NCI-H510A treated with DMSO at 0.1 percent for 48 hours (cell line): ENCODE results near the gene ARL17B.
"Not testable (repeated sequence)": the region's sequence is repeated elsewhere in the genome, so short reads cannot be mapped to it uniquely, and the experiment has no call there.

Experiments
- DNase-seq: peaks from one replicate; lab custom pipeline; 2025; lab: John Stamatoyannopoulos, UW

Gene ARL17B

DNA sequence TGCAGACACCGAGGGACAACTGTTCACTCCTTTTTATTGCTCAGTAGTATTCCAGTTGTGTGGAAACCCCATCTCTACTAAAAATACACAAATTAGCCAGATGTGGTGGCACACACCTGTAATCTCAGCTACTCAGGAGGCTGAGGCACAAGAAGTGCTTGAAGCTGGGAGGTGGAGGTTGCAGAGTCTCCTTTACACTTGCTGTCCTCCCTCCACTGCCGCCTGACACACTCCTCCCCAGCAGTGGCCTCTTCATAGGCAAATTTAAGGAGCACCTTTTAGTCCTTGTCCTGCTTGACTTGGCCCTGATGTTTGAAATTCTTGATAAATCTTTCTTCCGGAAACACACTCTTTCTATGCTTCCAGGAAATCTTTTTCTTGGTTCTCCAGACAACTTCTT lies 112.4 kb downstream of the ARL17B start:
- DNase-seq, result not testable (repeated sequence)

DNA sequence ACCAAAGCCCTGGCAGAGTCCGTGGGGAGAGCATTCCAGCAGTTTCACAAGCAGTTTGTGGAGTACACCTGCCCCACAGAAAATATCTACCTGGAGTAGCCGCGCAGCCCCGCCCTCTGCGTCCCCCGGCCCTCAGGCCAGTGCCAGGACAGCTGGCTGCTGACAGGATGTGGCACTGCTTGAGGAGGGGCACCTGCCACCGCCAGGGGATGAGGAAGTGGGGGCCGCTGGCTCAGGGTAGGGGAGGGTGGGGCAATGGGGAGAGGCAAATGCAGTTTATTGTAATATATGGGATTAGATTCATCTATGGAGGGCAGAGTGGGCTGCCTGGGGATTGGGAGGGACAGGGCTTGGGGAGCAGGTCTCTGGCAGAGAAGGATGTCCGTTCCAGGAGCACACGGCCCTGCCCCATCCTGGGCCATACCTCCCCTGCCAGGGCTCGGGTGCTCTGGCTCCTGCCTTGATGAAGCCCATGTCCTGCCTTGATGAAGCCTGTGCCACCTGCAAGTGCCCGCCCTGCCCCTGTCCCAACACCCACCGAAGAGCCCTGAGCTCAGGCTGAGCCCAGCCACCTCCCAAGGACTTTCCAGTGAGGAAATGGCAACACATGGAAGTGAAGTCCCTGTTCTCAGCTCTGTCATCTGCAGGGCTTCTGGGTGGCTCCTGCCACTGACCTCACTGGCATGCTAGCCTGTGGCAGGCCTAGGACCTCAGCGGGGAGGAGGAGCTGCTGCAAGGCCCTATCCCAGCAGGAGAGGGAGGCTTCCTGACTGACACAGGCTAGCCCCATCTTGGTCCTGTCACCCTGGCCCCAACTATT lies 116.4 kb downstream of the ARL17B start:
- not testable (repeated sequence) for DNase-seq

DNA sequence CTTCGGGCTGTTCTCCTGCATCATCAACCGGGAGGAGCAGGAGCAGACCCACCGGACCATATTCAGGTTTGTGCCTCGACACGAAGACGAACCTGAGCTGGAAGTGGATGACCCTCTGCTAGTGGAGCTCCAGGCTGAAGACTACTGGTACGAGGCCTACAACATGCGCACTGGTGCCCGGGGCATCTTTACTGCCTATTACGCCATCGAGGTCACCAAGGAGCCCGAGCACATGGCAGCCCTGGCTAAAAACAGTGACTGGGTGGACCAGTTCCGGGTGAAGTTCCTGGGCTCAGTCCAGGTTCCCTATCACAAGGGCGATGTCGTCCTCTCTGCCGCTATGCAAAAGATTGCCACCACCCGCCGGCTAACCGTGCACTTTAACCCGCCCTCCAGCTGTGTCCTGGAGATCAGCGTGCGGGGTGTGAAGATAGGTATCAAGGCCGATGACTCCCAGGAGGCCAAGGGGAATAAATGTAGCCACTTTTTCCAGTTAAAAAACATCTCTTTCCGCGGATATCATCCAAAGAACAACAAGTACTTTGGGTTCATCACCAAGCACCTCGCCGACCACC lies 117.1 kb downstream of the ARL17B start:
- DNase-seq, result not testable (repeated sequence)

DNA sequence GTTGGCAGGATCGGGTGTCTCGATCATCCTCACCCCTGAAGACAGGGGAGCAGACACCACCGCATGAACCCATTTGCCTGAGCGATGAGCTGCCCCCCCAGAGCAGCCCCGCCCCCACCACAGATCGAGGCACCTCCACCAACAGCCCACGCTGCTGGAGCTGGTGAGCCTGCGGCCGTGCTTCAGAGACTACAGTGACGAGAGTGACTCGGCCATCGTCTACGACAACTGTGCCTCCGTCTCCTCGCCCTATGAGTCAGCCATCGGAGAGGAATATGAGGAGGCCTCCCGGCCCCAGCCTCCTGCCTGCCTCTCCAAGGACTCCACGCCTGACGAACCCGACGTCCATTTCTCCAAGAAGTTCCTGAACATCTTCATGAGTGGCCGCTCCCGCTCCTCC lies 117.6 kb downstream of the ARL17B start:
- DNase-seq, result not testable (repeated sequence)

DNA sequence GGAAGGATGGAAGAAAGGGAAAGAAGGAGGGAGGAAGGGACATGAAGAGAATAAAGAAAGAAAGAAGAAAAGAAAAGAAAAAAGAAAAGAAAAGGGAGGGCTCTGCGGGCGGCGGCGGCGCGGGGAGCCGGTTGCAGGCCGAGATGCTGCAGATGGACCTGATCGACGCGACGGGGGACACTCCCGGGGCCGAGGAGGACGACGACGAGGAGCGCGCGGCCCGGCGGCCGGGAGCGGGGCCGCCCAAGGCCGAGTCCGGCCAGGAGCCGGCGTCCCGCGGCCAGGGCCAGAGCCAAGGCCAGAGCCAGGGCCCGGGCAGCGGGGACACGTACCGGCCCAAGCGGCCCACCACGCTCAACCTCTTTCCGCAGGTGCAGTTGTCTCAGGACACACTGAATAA lies 118.1 kb downstream of the ARL17B start:
- not testable (repeated sequence) for DNase-seq

DNA sequence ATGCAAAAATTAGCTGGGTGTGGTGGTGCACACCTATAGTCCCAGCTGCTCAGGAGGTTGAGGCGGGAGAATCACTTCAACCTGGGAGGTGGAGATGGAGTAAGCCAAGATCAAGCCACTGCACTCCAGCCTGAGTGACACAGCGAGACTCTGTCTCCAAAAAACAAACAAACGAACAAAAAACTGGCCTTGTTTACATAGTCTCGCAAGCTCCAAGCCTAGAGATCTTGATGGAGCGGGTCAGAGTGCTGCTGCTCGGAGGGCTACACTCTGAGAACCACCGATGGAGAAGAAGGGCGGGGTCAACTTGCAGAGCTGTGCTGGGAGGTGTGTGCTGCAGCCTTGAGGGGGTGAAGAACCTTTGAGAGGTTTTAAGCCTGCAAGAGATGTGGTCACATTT lies 130.2 kb downstream of the ARL17B start:
- DNase-seq, result not testable (repeated sequence)

DNA sequence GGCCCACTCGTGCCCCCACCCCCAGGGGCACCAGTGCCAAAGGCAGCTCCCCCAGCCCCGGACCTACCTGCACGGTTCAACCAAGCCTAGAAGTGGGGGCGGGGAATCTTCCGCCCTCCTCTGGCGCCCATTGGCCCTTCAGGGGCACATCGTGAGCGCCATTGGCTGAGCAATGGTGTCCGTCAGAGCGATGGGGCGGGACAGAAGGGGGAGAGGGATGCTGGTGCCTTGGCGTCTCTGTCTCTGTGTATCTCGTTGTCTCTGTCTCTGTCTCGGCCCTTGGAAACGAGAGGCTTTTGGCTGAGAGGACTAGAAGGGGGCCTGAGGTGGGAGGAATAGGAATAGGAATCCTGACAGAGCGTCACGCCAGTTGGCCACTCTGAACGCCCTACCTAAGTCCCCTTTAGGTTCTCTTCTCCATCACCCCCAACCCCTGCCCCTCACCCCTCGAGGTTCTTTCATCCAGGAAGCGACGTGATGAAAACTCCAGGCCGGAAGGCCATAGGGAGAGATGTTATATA lies 136.2 kb downstream of the ARL17B start:
- DNase-seq, result peak; percentile 94

DNA sequence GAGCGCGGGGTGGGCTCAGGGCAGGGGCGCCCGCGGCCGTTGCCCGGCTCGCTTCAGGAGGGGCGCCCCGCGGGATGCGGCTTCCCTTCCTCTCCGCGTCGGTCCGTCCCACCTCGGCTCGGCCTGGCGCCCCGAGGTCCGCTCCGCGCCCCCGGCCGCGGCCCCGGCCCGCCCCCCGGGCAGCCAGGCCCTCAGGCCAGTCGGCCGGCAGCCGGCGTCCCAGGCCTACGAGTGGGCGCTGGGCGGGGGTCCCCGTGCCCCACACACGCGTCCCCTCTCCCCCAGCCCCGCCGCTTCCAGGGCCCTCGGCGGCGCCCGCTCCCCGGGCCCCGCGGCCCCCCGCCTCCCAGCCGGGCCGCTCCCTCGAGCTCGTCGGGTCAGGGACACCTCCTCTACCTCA lies 136.7 kb downstream of the ARL17B start:
- not testable (repeated sequence) for DNase-seq
